HepG2 (cell line): Measurements from ENCODE around the gene FOXG1. TPM values are rescaled to one million over a fixed set of nuclear protein-coding genes. Genes with fewer than 3 reads are reported as not detected.

ENCODE experiments used
- ATAC-seq: fragments of 200-7000 bp; cut with Tn5 transposase; 3 replicates; pipeline ENCODE4 v1.9.1; 2020; ENCODE audit warnings: mild to moderate bottlenecking, moderate library complexity
- BruUV-seq: library from RNA; stranded (reverse); fragments of 400-500 nt; replicated peaks from 2 replicates; lab custom pipeline; 2021; lab: Mats Ljungman, UMichigan
- CTCF ChIA-PET: fragments of 300-600 bp; formaldehyde crosslinking; extraction: SDS; loops from one replicate; lab custom pipeline; 2021; ENCODE audit warnings: low total read pairs, inconsistent platforms, low intra/inter-chr PET ratio; lab: Yijun Ruan, JAX
- POLR2A ChIA-PET: fragments of 350-600 bp; sonication (Branson Sonifier 250); formaldehyde crosslinking; loops from one replicate; lab custom pipeline; 2020; ENCODE audit warnings: antibody characterized with exemption, inconsistent platforms; lab: Yijun Ruan, JAX
- DNase-seq: peaks from one replicate; pipeline ENCODE4 v3.0.0-alpha.2; 2015; ENCODE audit warnings: low spot score
- FAIRE-seq: peaks from 3 replicates; lab custom pipeline; 2011; peaks lifted over from hg19 to GRCh38; lab: Jason Lieb, UNC
- H2AFZ ChIP-seq: one replicate; pipeline ENCODE4 v1.6.1; 2011; ENCODE audit warnings: low read length, inconsistent platforms
- H3K27ac ChIP-seq: fragments of 300-600 bp; 3 replicates; pipeline ENCODE4 v1.8.0; 2011; ENCODE audit warnings: mixed run types, mild to moderate bottlenecking, mixed read lengths, low read length, inconsistent platforms; ENCODE audit not compliant: insufficient read depth; ENCODE audit errors: extremely low read length
- H3K27me3 ChIP-seq, 2 experiments: fragments of 200-600 bp in 1 of 2; 2 replicates in 1 of 2; 3 replicates in 1 of 2; pipeline versions ENCODE4 v1.6.0 to v1.8.0; 2011; ENCODE audit warnings: low read length in 2 of 2, mild to moderate bottlenecking in 2 of 2, moderate library complexity in 2 of 2, inconsistent platforms in 1 of 2; ENCODE audit not compliant: insufficient read depth in 2 of 2, control insufficient read depth in 1 of 2
- H3K36me3 ChIP-seq, 2 experiments: fragments of 200-600 bp in 1 of 2; replicated peaks in 1 of 2; 2 replicates in 1 of 2; 3 replicates in 1 of 2; pipeline versions ENCODE4 v1.5.1 to v1.8.0; 2011; ENCODE audit warnings: low read length in 2 of 2, inconsistent platforms in 1 of 2; ENCODE audit not compliant: insufficient read depth in 2 of 2, control insufficient read depth in 1 of 2
- H3K4me1 ChIP-seq: 2 replicates; pipeline ENCODE4 v1.5.1; 2012; ENCODE audit warnings: low read length, inconsistent platforms; ENCODE audit not compliant: insufficient read depth
- H3K4me2 ChIP-seq: 2 replicates; pipeline ENCODE4 v1.6.0; 2011; ENCODE audit warnings: low read depth, low read length, inconsistent platforms
- H3K4me3 ChIP-seq, 3 experiments: fragments of 200-600 bp in 1 of 3; sonication (generic), shearing (Covaris generic) in 1 of 3; replicated peaks in 1 of 3; 2 replicates each; pipeline ENCODE4 v1.5.1; 2011 to 2016; ENCODE audit warnings: low read length in 3 of 3, inconsistent platforms in 2 of 3, low read depth in 2 of 3, mild to moderate bottlenecking in 2 of 3, control low read depth in 1 of 3, mixed read lengths in 1 of 3; ENCODE audit not compliant: insufficient read depth in 1 of 3
- H3K79me2 ChIP-seq: one replicate; pipeline ENCODE4 v1.6.1; 2011; ENCODE audit warnings: low read length, inconsistent platforms; ENCODE audit not compliant: insufficient read depth
- H3K9ac ChIP-seq: 2 replicates; pipeline ENCODE4 v1.6.0; 2011; ENCODE audit warnings: mild to moderate bottlenecking, low read depth, low read length, inconsistent platforms; ENCODE audit not compliant: insufficient read depth
- H3K9me3 ChIP-seq: 2 replicates; pipeline ENCODE4 v1.5.1; 2012; ENCODE audit warnings: mild to moderate bottlenecking, low read length
- H4K20me1 ChIP-seq: 2 replicates; pipeline ENCODE4 v1.6.0; 2011; ENCODE audit warnings: inconsistent platforms, mild to moderate bottlenecking, low read length, moderate library complexity; ENCODE audit not compliant: insufficient read depth
- EP300 ChIP-seq, 3 experiments: sonication (generic) in 1 of 3; formaldehyde crosslinking in 1 of 3; IDR thresholded peaks; 2 replicates each; pipeline versions ENCODE4 v1.5.1 to v1.6.1; 2011 to 2020; ENCODE audit warnings: low read depth in 2 of 3, low read length in 2 of 3, borderline replicate concordance in 1 of 3, improper control_type of control experiment in 1 of 3, mild to moderate bottlenecking in 1 of 3, missing genetic modification reagents in 1 of 3, moderate library complexity in 1 of 3
- ETV6 ChIP-seq: sonication (generic); formaldehyde crosslinking; conservative IDR thresholded peaks from 2 replicates; pipeline ENCODE4 v1.4.0; 2020; ENCODE audit warnings: missing genetic modification reagents
- EZH2 ChIP-seq: conservative IDR thresholded peaks from 2 replicates; pipeline ENCODE4 v1.6.1; 2012; ENCODE audit warnings: mild to moderate bottlenecking, low read depth, low read length, moderate library complexity
- FIP1L1 ChIP-seq: fragments of 200-400 bp; formaldehyde crosslinking; IDR thresholded peaks from 2 replicates; pipeline ENCODE4 v1.6.1; 2018; ENCODE audit warnings: low read depth, mild to moderate bottlenecking, low read length, moderate library complexity, borderline replicate concordance; ENCODE audit not compliant: insufficient read depth
- FOXK2 ChIP-seq: fragments of 450-650 bp; IDR thresholded peaks from 2 replicates; pipeline ENCODE4 v1.6.1; 2016
- GTF3A ChIP-seq: sonication (generic); formaldehyde crosslinking; conservative IDR thresholded peaks from 2 replicates; pipeline ENCODE4 v1.4.0; 2020; ENCODE audit warnings: mild to moderate bottlenecking, missing genetic modification reagents
- HDAC1 ChIP-seq: sonication (generic); formaldehyde crosslinking; IDR thresholded peaks from 2 replicates; pipeline ENCODE4 v1.5.1; 2020; ENCODE audit warnings: mild to moderate bottlenecking, missing genetic modification reagents
- HNRNPK ChIP-seq: fragments of 200-400 bp; formaldehyde crosslinking; IDR thresholded peaks from 2 replicates; pipeline ENCODE4 v1.6.1; 2018; ENCODE audit warnings: low read length, low read depth, moderate library complexity, mild to moderate bottlenecking; ENCODE audit not compliant: poor library complexity, severe bottlenecking
- IKZF1 ChIP-seq: fragments of 450-650 bp; IDR thresholded peaks from 2 replicates; pipeline ENCODE4 v1.7.1; 2016
- NFKB2 ChIP-seq: sonication (generic); formaldehyde crosslinking; IDR thresholded peaks from 2 replicates; pipeline ENCODE4 v1.4.0; 2020; ENCODE audit warnings: missing genetic modification reagents, borderline replicate concordance
- PCBP2 ChIP-seq: fragments of 200-400 bp; formaldehyde crosslinking; optimal IDR thresholded peaks from 2 replicates; pipeline ENCODE3; 2018; ENCODE audit warnings: low read length, low read depth; ENCODE audit not compliant: poor library complexity, severe bottlenecking
- SIN3B ChIP-seq: fragments of 150-350 bp; IDR thresholded peaks from 2 replicates; pipeline ENCODE4 v1.6.1; 2014; ENCODE audit warnings: low read length
- SIX4 ChIP-seq: sonication (generic); formaldehyde crosslinking; IDR thresholded peaks from 2 replicates; pipeline ENCODE4 v1.4.0; 2020; ENCODE audit warnings: missing genetic modification reagents
- ZNF256 ChIP-seq: sonication (generic); formaldehyde crosslinking; conservative IDR thresholded peaks from 2 replicates; pipeline ENCODE4 v1.4.0; 2020; ENCODE audit warnings: missing genetic modification reagents
- ZNF326 ChIP-seq: sonication (generic); formaldehyde crosslinking; IDR thresholded peaks from 2 replicates; pipeline ENCODE4 v1.4.0; 2020; ENCODE audit warnings: missing genetic modification reagents, borderline replicate concordance
- ZNF354B ChIP-seq: sonication (generic); formaldehyde crosslinking; IDR thresholded peaks from 2 replicates; pipeline ENCODE4 v1.8.0; 2022; ENCODE audit warnings: mild to moderate bottlenecking, missing genetic modification reagents
- ZNF556 ChIP-seq: sonication (generic); formaldehyde crosslinking; IDR thresholded peaks from 2 replicates; pipeline ENCODE4 v1.4.0; 2020; ENCODE audit warnings: mild to moderate bottlenecking, missing genetic modification reagents, borderline replicate concordance
- WGBS: methylation state at CpG from one replicate; pipeline ENCODE4 v1.1.6; 2017; ENCODE audit warnings: low lambda C conversion rate; 5-methylcytosine and 5-hydroxymethylcytosine counted together
- in situ Hi-C: cut with HindIII; loops from 2 replicates; pipeline ENCODE4 v1.10.0; 2017; ENCODE audit warnings: low pct_unique_long_range_greater_than_20kb; ENCODE audit not compliant: extremely low pct_ligation_motif_present
- intact Hi-C: fragments of 100-400 bp; cut with micrococcal nuclease; formaldehyde crosslinking; loops from one replicate; pipeline ENCODE4 v1.10.0; 2022; ENCODE audit not compliant: unreplicated experiment
- polyA plus RNA-seq, 8 experiments: library from polyadenylated mRNA; depleted of rRNA in 3 of 8; stranded (reverse) in 7 of 8; unstranded in 1 of 8; fragments of >200 nt; fragmentation: Illumina TruSeq in 4 of 8; extraction: Trizol in 4 of 8; gene quantifications; 2 replicates each; pipeline versions ENCODE4 v1.2.1 to v1.2.3, GENCODE V29; 2011 to 2016; ENCODE audit warnings: low read depth in 4 of 8, missing spikeins in 1 of 8, mixed read lengths in 1 of 8; ENCODE audit not compliant: insufficient read depth in 1 of 8
- total RNA-seq, 5 experiments: library from RNA; depleted of rRNA; stranded (reverse); fragments of >200 nt; fragmentation: Illumina TruSeq; extraction: Trizol; gene quantifications; 2 replicates each; pipeline ENCODE4 v1.2.3, GENCODE V29; 2016; ENCODE audit warnings: low read depth in 1 of 5
- TF ChIP-seq, protein P1 (sequence below): sonication (generic); formaldehyde crosslinking; IDR thresholded peaks from 2 replicates; pipeline ENCODE4 v1.5.0; 2020; ENCODE audit warnings: mild to moderate bottlenecking, missing genetic modification reagents

The FOXG1 gene
- total and polyA plus RNA-seq, 2 of the 13 experiments (the other 11 are each of a cell fraction or from before 2014, with no cell fraction given), result not detected

DNA sequence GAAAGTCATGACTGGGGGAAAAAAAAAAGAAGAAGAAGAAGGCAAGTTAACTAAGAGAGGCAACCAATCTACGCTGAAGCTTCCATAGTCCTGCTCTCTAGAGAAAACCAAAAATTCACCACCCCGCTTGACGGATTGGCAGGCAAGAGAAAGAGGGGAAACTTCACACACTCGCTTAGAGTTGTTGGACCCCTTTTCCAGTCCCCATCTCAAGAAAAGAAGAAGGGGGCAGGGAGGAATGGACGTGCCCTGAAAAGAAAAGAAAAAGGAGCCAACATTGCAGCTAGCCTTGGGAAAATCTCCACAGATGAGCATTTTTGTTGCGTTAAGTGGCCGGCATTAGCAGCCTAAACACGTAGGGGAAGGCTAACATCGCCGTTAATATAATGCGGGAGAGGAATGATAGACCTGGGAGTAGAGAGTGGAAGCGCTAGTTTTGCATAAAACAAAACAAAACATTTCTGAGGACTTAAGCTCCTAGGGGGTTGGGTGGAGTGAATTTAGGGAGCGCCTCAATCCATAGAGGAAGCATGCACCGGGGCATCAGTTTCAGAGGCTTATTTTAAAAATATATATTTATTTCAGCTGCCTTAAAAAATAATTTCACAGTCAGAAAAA is 11.3 kb upstream of the FOXG1 start:
- no peak for DNase-seq
- CTCF ChIA-PET, result interaction anchor here (1.5 to 2.7 kb wide), 5 partner anchors 467 to 1688 kb away, joined by 6 to 37 read pairs (median 17); no protein-coding TSS in a partner anchor

DNA sequence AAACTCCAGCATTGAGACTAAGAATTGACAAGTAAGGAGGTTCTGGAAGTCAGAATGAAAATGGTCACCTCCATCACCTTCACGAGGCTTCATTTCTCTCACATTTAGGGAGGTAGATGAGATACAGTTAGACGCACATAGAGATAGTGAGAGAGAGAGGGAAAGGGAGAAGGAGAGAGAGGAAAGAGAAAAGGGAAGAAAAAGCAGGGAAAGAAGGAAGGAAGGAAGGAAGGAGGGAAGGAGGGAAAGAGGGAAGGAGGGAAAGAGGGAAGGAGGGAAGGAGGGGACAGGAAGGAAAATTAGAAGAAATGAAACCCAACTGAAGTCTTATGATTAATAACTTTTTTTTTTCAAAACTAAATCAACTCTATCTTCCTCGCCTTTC is 10.7 kb upstream of the FOXG1 start:
- no peak for FAIRE-seq
- TF ChIP-seq IKZF1 (0 out of 2 replicates have a peak, but pooled peaks have one; percentile 79), HDAC1 (CRISPR knock-in tag) (no peak), EZH2 (no peak), GTF3A (CRISPR knock-in tag) (no peak), FOXK2 (peak; percentile 31; the same call in 1 of the 2 replicates), ZNF556 (CRISPR knock-in tag) (no peak), ZNF256 (CRISPR knock-in tag) (no peak), ZNF326 (CRISPR knock-in tag) (no peak), PCBP2 (peak; percentile 87), HNRNPK (peak; percentile 92), NFKB2 (CRISPR knock-in tag) (no peak), FIP1L1 (no peak), ETV6 (CRISPR knock-in tag) (no peak)
- TF ChIP-seq, protein P1, sequence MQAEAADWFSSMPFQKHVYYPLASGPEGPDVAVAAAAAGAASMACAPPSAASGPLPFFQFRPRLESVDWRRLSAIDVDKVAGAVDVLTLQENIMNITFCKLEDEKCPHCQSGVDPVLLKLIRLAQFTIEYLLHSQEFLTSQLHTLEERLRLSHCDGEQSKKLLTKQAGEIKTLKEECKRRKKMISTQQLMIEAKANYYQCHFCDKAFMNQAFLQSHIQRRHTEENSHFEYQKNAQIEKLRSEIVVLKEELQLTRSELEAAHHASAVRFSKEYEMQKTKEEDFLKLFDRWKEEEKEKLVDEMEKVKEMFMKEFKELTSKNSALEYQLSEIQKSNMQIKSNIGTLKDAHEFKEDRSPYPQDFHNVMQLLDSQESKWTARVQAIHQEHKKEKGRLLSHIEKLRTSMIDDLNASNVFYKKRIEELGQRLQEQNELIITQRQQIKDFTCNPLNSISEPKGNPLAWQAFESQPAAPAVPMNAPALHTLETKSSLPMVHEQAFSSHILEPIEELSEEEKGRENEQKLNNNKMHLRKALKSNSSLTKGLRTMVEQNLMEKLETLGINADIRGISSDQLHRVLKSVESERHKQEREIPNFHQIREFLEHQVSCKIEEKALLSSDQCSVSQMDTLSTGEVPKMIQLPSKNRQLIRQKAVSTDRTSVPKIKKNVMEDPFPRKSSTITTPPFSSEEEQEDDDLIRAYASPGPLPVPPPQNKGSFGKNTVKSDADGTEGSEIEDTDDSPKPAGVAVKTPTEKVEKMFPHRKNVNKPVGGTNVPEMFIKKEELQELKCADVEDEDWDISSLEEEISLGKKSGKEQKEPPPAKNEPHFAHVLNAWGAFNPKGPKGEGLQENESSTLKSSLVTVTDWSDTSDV (CRISPR knock-in tag), result no peak

More for the DNA sequence above, 11.3 kb upstream of the FOXG1 start:
- no peaks in the 10 kb centered on the region for H3K36me3 ChIP-seq
- H4K20me1 ChIP-seq, result no peaks in the 10 kb centered on the region
- H3K4me1 ChIP-seq, result peaks cover 12% of the 10 kb centered on the region
- in situ Hi-C loops, result loop anchor here (5.0 to 10.0 kb wide), 4 partner anchors 1462 to 1769 kb away; no protein-coding TSS in a partner anchor
- POLR2A ChIA-PET, result no interaction called here
- H3K9me3 ChIP-seq, result no peaks in the 10 kb centered on the region
- no peak overlapping the region for H2AFZ ChIP-seq
- no peak overlapping the region for H3K27ac ChIP-seq
- no peak overlapping the region for H3K4me3 ChIP-seq
- no peak for FAIRE-seq
- no peak for TF ChIP-seq ZNF354B (CRISPR knock-in tag)
- TF ChIP-seq SIN3B, result no peak
- no peak for TF ChIP-seq EP300 (IDR thresholded peaks at IDR 0.05; ENCODE audit: low read depth in 2 of 2, low read length in 2 of 2)
- no peak for TF ChIP-seq EP300 (CRISPR knock-in tag; IDR thresholded peaks at IDR 0.05; ENCODE audit: borderline replicate concordance)
- TF ChIP-seq SIX4, result no peak
- TF ChIP-seq, all 625 proteins: peak for 0
- Histone ChIP-seq H3K9ac (no peak overlapping the region), H3K79me2 (no peaks in the 10 kb centered on the region), H3K4me2 (no peak overlapping the region), H3K27me3 (peaks cover 3 to 56% of the 10 kb centered on the region in 2 experiments; a peak in 3 of 5 replicates)
- BruUV-seq, result no TSS peak
- 20% methylated on average over 14 of the region's 14 CpGs for WGBS
- ATAC-seq, result no peak
- intact Hi-C loops, result loop anchor here (10.0 kb wide), 2 partner anchors 709 to 1859 kb away; no protein-coding TSS in a partner anchor

More for the DNA sequence above, 10.7 kb upstream of the FOXG1 start:
- H3K36me3 ChIP-seq, result no peaks in the 10 kb centered on the region
- H3K27ac ChIP-seq, result no peak overlapping the region
- no peak overlapping the region for H2AFZ ChIP-seq
- in situ Hi-C loops, result loop anchor here (5.0 to 10.0 kb wide), 4 partner anchors 1461 to 1769 kb away; no protein-coding TSS in a partner anchor
- ATAC-seq, result no peak
- 14% methylated on average over 3 of the region's 3 CpGs for WGBS
- no peaks in the 10 kb centered on the region for H3K79me2 ChIP-seq
- POLR2A ChIA-PET, result no interaction called here
- CTCF ChIA-PET, result interaction anchor here (2.0 to 2.7 kb wide), 3 partner anchors 781 to 1459 kb away, joined by 8 to 37 read pairs (median 17); no protein-coding TSS in a partner anchor
- intact Hi-C loops, result loop anchor here (10.0 kb wide), 2 partner anchors 709 to 1859 kb away; no protein-coding TSS in a partner anchor
- no peaks in the 10 kb centered on the region for H4K20me1 ChIP-seq
- no peaks in the 10 kb centered on the region for H3K9me3 ChIP-seq
- DNase-seq, result no peak
- peaks cover 3 to 60% of the 10 kb centered on the region in 2 experiments; a peak in 3 of 5 replicates for H3K27me3 ChIP-seq
- H3K4me2 ChIP-seq, result no peak overlapping the region
- H3K4me3 ChIP-seq, result no peak overlapping the region
- H3K9ac ChIP-seq, result no peak overlapping the region
- peaks cover 12% of the 10 kb centered on the region for H3K4me1 ChIP-seq
- BruUV-seq, result no TSS peak
